ENCODE measurements around the gene ANKRD6.

DNA sequence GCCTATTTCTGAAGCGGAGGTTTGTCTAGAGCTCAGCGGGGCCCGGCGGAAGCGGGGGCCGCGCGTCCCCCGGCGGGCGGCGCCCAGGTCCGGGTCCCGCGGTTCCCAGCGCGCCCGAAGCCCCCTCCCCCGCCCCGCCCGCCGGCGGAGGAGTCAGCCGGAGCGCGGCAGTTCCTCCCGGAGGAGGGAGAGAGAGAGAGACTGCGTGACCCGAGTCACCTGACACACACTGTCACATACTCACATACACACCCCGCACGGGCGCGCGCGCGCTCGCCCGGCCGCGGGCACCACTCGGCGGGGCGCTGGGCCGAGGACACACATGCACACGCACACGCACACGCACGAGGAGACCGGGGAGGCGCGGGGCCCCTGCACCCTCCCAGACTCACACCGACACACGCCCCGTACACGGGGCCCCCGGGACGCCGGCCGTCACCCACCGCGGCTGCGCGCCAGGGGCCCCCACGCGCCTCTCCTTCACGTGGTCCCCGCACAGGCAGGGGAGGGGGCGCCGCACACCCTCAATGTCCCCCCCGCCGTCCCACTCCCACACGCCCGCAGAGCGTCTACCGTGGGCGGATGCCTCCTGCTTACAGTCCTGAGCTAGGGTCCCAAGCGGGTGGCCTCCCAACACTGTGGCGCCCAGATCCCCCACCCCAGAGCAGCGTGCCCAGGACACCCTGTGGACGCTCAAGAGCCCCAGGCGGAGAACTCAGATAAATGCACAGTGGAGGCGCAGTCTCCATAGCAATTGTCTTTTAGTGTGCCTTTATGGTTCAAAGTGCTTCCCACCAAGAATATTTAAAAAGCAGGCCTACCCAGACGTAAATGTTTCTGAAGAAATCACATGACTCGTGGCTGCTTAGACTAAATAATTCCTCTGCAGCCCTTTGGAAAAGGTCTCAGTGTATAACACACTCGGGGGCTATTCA, 20.6 kb upstream of the ANKRD6 start, which contains the start of gene RRAGD:
- TF ChIP-seq, protein P1, sequence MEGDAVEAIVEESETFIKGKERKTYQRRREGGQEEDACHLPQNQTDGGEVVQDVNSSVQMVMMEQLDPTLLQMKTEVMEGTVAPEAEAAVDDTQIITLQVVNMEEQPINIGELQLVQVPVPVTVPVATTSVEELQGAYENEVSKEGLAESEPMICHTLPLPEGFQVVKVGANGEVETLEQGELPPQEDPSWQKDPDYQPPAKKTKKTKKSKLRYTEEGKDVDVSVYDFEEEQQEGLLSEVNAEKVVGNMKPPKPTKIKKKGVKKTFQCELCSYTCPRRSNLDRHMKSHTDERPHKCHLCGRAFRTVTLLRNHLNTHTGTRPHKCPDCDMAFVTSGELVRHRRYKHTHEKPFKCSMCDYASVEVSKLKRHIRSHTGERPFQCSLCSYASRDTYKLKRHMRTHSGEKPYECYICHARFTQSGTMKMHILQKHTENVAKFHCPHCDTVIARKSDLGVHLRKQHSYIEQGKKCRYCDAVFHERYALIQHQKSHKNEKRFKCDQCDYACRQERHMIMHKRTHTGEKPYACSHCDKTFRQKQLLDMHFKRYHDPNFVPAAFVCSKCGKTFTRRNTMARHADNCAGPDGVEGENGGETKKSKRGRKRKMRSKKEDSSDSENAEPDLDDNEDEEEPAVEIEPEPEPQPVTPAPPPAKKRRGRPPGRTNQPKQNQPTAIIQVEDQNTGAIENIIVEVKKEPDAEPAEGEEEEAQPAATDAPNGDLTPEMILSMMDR (IDR thresholded peaks at IDR 0.05), result no peak
- TF ChIP-seq POLR2A (IDR thresholded peaks at IDR 0.05), result peak; percentile 51

Data from right lobe of liver (tissue), 4 donors.